ENCODE data around the gene TPPP3.

DNA sequence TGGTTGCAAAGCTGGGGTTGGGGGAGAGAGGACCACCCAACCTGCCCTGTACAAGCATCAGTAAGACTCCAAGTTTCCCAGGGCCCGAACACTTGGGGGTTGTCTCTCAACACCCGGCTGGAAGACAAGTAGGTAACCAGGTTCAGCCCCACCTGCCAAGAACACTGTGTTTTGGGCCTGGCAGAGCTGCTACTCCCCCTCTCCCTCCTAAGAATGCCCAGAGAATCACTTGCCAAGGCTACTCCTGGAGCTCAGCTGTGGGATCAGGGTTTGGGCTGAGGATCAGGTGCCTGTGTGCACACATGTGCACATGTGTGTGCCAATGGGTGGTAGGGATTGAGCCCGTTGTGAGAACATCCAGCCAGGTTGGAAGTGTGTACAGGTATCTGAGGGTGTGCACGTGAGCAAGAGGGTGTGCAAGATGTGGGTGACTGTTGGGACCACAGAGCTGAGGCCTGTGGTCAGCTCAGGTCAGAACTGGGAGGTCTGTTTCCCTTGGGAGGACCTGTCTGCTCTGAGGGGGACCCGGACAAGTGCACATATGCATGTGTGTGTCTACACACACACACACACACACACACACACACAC is 39.9 kb upstream of the TPPP3 start:
- TF ChIP-seq, protein P1, sequence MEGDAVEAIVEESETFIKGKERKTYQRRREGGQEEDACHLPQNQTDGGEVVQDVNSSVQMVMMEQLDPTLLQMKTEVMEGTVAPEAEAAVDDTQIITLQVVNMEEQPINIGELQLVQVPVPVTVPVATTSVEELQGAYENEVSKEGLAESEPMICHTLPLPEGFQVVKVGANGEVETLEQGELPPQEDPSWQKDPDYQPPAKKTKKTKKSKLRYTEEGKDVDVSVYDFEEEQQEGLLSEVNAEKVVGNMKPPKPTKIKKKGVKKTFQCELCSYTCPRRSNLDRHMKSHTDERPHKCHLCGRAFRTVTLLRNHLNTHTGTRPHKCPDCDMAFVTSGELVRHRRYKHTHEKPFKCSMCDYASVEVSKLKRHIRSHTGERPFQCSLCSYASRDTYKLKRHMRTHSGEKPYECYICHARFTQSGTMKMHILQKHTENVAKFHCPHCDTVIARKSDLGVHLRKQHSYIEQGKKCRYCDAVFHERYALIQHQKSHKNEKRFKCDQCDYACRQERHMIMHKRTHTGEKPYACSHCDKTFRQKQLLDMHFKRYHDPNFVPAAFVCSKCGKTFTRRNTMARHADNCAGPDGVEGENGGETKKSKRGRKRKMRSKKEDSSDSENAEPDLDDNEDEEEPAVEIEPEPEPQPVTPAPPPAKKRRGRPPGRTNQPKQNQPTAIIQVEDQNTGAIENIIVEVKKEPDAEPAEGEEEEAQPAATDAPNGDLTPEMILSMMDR (conservative IDR thresholded peaks at IDR 0.05), result no peak
- TF ChIP-seq EZH2 (IDR thresholded peaks at IDR 0.05; ENCODE audit: low read depth), result no peak

Measured in PC-9 (cell line).